ENCODE measurements around the gene CS.
"Not testable (repeated sequence)": the region's sequence is repeated elsewhere in the genome, so short reads cannot be mapped to it uniquely, and the experiment has no call there.

CS gene

GRCh38 chr12:56274299-56274698, 25.8 kb downstream of the CS start:
- no peak for DNase-seq

GRCh38 chr12:56272468-56272867, 27.7 kb downstream of the CS start:
- not testable (repeated sequence) for DNase-seq

GRCh38 chr12:56271031-56271430, 29.1 kb downstream of the CS start:
- DNase-seq = no peak

- no peak for DNase-seq
Observed at GRCh38 chr12:56267443-56268071, 32.6 kb downstream of the CS start.

- peak; percentile 82 for DNase-seq
Observed at GRCh38 chr12:56266693-56267442, 33.3 kb downstream of the CS start, which contains the start of gene COQ10A. Gene COQ10A (plus strand): TSS chr12:56266942. CDS start chr12:56267119, 177 bp downstream.

- not testable (repeated sequence) for DNase-seq
Observed at GRCh38 chr12:56266068-56266692, 34.0 kb downstream of the CS start.

- not testable (repeated sequence) for DNase-seq
Observed at GRCh38 chr12:56262955-56263354, 37.2 kb downstream of the CS start.

- DNase-seq = no peak
Observed at GRCh38 chr12:56261503-56262232, 38.5 kb downstream of the CS start.

- no peak for DNase-seq
Observed at GRCh38 chr12:56260921-56261320, 39.2 kb downstream of the CS start.

- no peak for DNase-seq
Observed at GRCh38 chr12:56260380-56260779, 39.8 kb downstream of the CS start.

- DNase-seq = no peak
Observed at GRCh38 chr12:56258820-56259183, 41.3 kb downstream of the CS start.

GRCh38 chr12:56258068-56258819, 41.9 kb downstream of the CS start, which contains the start of gene ANKRD52:
Gene ANKRD52 (minus strand): TSS chr12:56258384. CDS start chr12:56258269, 115 bp downstream.
- DNase-seq = peak; percentile 88

GRCh38 chr12:56257491-56258067, 42.6 kb downstream of the CS start:
- DNase-seq = no peak

GRCh38 chr12:56257071-56257470, 43.1 kb downstream of the CS start:
- DNase-seq = no peak

- DNase-seq = no peak
Observed at GRCh38 chr12:56256326-56256960, 43.7 kb downstream of the CS start.

- DNase-seq = no peak
Observed at GRCh38 chr12:56255671-56256070, 44.5 kb downstream of the CS start.

- no peak for DNase-seq
Observed at GRCh38 chr12:56253091-56253490, 47.0 kb downstream of the CS start.

GRCh38 chr12:56252649-56253048, 47.5 kb downstream of the CS start:
- no peak for DNase-seq

- no peak for DNase-seq
Observed at GRCh38 chr12:56248711-56249110, 51.4 kb downstream of the CS start.

- DNase-seq = no peak
Observed at GRCh38 chr12:56247923-56248322, 52.2 kb downstream of the CS start.

GRCh38 chr12:56244494-56244893, 55.6 kb downstream of the CS start:
- DNase-seq = no peak

Data from activated CD4-positive, CD25-positive, alpha-beta regulatory T cell treated with anti-CD3 and anti-CD28 coated beads, Interleukin-2, amount 50 U/mL, for 72 hours (primary cell).